ENCODE results near the gene SPSB2.

Gene SPSB2

DNA sequence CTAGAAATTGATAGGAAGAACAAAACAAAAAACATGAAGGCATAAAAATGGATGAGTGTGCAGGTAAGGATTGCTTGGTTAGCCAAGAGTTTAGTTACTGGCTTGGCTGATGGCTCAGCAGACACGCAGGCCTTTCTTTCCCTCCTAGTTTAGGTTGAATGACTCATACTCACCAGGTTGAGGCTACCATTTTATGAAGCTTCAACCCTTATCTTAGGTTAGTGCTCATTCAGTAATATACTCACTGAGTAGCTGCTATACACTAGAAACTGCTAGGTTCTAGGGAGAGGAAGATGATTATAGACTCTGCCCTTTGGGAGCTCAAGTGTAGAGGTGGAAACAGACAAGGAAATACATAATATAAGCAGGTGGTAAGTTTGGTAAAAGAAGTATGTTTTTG lies 38.8 kb downstream of the SPSB2 start:
- DNase-seq (ENCODE audit: low spot score): no peak
- TF ChIP-seq, protein P1, sequence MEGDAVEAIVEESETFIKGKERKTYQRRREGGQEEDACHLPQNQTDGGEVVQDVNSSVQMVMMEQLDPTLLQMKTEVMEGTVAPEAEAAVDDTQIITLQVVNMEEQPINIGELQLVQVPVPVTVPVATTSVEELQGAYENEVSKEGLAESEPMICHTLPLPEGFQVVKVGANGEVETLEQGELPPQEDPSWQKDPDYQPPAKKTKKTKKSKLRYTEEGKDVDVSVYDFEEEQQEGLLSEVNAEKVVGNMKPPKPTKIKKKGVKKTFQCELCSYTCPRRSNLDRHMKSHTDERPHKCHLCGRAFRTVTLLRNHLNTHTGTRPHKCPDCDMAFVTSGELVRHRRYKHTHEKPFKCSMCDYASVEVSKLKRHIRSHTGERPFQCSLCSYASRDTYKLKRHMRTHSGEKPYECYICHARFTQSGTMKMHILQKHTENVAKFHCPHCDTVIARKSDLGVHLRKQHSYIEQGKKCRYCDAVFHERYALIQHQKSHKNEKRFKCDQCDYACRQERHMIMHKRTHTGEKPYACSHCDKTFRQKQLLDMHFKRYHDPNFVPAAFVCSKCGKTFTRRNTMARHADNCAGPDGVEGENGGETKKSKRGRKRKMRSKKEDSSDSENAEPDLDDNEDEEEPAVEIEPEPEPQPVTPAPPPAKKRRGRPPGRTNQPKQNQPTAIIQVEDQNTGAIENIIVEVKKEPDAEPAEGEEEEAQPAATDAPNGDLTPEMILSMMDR (IDR thresholded peaks at IDR 0.05; ENCODE audit: extremely low read depth, missing control alignments): no peak

DNA sequence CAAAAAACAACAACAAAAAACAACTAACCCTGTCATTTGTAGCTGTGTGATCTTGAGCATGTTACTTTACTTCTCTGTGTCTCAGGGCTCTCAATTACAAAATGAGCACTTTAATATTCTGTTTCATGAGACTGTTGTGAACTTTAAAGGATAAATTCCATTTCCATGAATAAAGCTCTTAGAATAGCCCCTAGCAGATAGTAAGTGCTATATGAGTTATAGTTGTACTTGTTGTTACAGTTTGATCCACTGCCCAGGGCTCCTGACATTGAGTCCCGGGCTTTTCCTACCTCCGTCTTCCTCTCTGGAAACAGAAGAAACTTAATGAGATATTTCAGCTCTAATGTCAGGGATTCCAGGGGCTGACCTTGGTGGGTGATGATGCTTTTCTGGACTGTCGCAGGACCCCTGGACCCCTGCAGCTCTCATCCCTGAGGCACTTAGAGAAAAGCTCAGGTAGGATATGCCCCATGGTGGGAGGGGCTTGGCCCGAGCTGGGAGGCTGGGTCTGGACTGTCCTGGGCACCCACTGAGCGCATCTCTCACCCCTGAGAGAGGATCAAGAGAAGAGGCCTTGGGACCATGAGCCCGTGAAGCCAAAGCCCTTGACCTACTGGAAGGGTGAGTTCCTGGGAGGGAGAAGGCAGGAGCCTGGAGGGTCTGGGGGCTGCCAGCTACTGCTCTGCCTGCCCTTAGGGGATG lies 39.8 kb downstream of the SPSB2 start:
- TF ChIP-seq, protein P1 (IDR thresholded peaks at IDR 0.05; ENCODE audit: extremely low read depth, missing control alignments): no peak
- no peak for DNase-seq (ENCODE audit: low spot score)

DNA sequence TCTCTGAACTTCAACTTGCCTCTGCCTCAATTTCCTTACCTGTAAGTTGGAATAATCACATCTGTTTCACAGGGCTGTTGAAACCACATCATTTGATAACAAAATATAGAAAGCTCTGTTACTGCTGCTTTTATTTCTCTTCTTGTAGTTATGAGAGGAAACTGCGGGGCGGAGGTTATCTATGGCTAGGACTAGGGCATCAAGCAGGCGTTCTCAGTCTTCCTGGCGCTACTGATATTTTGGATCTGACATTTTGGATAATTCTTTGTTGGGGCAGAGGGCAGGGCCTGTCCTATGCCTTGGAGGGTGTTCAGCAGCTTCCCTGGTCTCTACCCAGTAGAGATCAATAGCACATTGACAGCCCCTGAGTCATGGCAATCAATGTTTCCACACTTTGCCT lies 41.0 kb downstream of the SPSB2 start:
- TF ChIP-seq, protein P1 (IDR thresholded peaks at IDR 0.05; ENCODE audit: extremely low read depth, missing control alignments): no peak
- no peak for DNase-seq (ENCODE audit: low spot score)

DNA sequence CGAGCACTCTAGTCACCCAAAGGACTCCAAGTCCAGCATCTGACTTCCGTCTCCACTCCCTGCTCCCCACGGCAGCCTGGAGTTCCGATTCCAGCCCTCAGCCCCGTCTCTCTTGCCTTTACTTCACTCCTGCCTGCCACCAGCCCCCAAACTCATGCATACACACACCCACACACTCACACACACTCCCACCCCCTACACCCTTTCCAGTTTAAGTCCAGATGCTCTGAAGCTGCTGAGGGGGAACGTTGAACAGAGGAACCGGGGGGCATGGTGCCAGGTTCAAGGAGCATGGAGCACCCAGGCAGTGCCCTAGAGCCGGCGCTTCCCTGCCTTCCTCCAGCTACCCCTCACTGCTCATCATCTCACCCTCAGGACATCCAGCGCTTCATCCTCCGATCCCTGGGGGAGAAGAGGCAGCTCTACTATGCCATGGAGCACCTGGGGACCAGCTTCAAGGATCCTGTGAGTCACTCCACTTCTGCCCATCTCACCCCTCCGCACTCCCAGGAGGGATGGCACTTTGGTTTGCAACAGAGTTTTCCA lies 41.6 kb downstream of the SPSB2 start:
- no peak for DNase-seq (ENCODE audit: low spot score)
- TF ChIP-seq, protein P1 (IDR thresholded peaks at IDR 0.05; ENCODE audit: extremely low read depth, missing control alignments): no peak

DNA sequence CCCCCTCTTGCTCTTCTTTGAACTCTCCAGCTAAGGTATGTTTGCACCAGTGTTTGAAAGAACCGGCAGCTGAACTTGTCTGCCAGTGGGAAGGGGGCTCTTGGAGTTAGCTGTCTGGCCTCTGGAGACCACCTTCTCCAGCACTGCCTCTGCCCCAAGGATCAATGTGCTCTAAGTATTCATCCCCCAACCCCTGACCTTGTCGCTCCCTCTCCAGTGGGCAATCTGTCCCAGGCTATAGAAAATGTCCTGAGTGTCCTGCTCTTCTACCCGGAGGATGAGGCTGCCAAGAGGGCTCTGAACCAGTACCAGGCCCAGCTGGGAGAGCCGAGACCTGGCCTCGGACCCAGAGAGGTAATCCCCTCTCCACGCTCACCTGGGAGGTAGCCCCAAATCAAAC lies 42.1 kb downstream of the SPSB2 start:
- TF ChIP-seq, protein P1 (IDR thresholded peaks at IDR 0.05; ENCODE audit: extremely low read depth, missing control alignments): no peak

DNA sequence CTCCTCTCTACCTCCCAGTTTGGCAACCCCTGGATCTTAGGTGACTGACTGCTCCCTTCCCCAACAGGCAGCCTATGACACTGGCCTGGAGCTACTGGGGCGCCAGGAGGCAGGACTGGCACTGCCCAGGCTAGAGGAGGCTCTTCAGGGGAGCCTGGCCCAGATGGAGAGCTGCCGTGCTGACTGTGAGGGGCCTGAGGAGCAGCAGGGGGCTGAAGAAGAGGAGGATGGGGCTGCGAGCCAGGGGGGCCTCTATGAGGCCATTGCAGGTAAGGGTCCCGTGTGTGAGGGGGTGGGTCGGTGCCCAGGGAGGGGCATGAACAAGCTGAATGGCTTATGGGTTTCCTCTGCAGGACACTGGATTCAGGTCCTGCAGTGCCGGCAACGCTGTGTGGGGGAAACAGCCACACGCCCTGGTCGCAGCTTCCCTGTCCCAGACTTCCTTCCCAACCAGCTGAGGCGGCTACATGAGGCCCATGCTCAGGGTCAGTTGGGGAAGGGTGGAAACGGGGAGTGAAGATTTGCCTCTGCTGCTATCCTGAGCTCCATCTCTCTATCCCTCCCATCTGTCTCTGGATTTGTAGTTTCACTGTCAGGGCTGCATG lies 42.7 kb downstream of the SPSB2 start:
- DNase-seq (ENCODE audit: low spot score): no peak

More for the DNA sequence above, 42.1 kb downstream of the SPSB2 start:
- no peak for DNase-seq (ENCODE audit: low spot score)

More for the DNA sequence above, 42.7 kb downstream of the SPSB2 start:
- TF ChIP-seq, protein P1 (IDR thresholded peaks at IDR 0.05; ENCODE audit: extremely low read depth, missing control alignments): no peak
